Breast epithelium (tissue), 4 donors: ENCODE results near the gene CEP89. TPM values are rescaled to one million over a fixed set of nuclear protein-coding genes. Genes with fewer than 3 reads are reported as not detected.
A peak's percentile ranks its signal among the peaks of the same experiment; 100 is the strongest.
"Not testable (repeated sequence)": the region's sequence is repeated elsewhere in the genome, so short reads cannot be mapped to it uniquely, and the experiment has no call there.

Source experiments
- DNase-seq, 2 donors: peaks; one replicate each; pipeline ENCODE4 v3.0.0-alpha.2; 2019; ENCODE audit warnings: low spot score in 2 of 2
- H3K27ac ChIP-seq, 2 donors: fragments of 200-600 bp; sonication (generic) in 1 of 2; one replicate each; pipeline ENCODE4 v1.5.1; 2016 to 2019; ENCODE audit warnings: mild to moderate bottlenecking in 1 of 2
- H3K27me3 ChIP-seq, 2 donors: fragments of 200-600 bp; sonication (generic) in 1 of 2; one replicate each; pipeline versions ENCODE4 v1.5.1 to v1.6.0; 2017 to 2019; ENCODE audit warnings: control low read depth in 1 of 2, mild to moderate bottlenecking in 1 of 2
- H3K36me3 ChIP-seq: fragments of 200-600 bp; one replicate; pipeline ENCODE4 v1.5.1; 2019
- H3K4me1 ChIP-seq, 2 donors: fragments of 200-600 bp; sonication (generic); one replicate each; pipeline ENCODE4 v1.5.1; 2016 to 2019; ENCODE audit warnings: control low read depth in 1 of 2
- H3K4me3 ChIP-seq, 3 donors: fragments of 200-600 bp; sonication (generic); 1 replicate in 2 of 3; 2 replicates in 1 of 3; pipeline ENCODE4 v1.5.1; 2016 to 2019; ENCODE audit warnings: mild to moderate bottlenecking in 3 of 3, moderate library complexity in 2 of 3
- H3K9me3 ChIP-seq, 2 donors: fragments of 200-600 bp; sonication (generic) in 1 of 2; one replicate each; pipeline ENCODE4 v1.5.1; 2016 to 2019; ENCODE audit warnings: control low read depth in 1 of 2
- CTCF ChIP-seq, 3 donors: fragments of 450-650 bp; IDR thresholded peaks; one replicate each; pipeline ENCODE4 v1.5.1; 2016 to 2017; ENCODE audit warnings: antibody characterized with exemption in 3 of 3, mild to moderate bottlenecking in 3 of 3, moderate library complexity in 3 of 3
- POLR2A ChIP-seq: fragments of 450-650 bp; IDR thresholded peaks from one replicate; pipeline ENCODE4 v1.6.1; 2016; ENCODE audit warnings: antibody characterized with exemption, mild to moderate bottlenecking, moderate library complexity
- POLR2AphosphoS5 ChIP-seq, 3 donors: sonication (generic); formaldehyde crosslinking; IDR thresholded peaks; one replicate each; pipeline ENCODE4 v1.6.1; 2017; ENCODE audit warnings: antibody characterized with exemption in 3 of 3
- intact Hi-C: fragments of 100-400 bp; cut with DNase I; formaldehyde crosslinking; loops from one replicate; pipeline ENCODE4 v1.15.1; 2023; ENCODE audit warnings: low total_unique reads
- total RNA-seq, 3 donors: library from RNA; depleted of rRNA; stranded (reverse); fragments of >200 nt; gene quantifications; one replicate each; pipeline ENCODE4 v1.1.0, GENCODE V29; 2016

Gene CEP89
- total RNA-seq, 3 donors from 2014 or later: 9.3 to 17.4 (median 16.7) TPM

- intact Hi-C loops: no loop called here
- no peak overlapping the region for H3K27ac ChIP-seq
- no peak for DNase-seq
- no peaks in the 10 kb centered on the region for H3K4me1 ChIP-seq
- TF ChIP-seq CTCF (IDR thresholded peaks at IDR 0.05) (no peak), POLR2A (no peak), POLR2AphosphoS5 (IDR thresholded peaks at IDR 0.05) (no peak)
- no peaks in the 10 kb centered on the region for H3K36me3 ChIP-seq
- H3K27me3 ChIP-seq: no peaks in the 10 kb centered on the region
- H3K4me3 ChIP-seq: no peak overlapping the region
- no peaks in the 10 kb centered on the region for H3K9me3 ChIP-seq
Observed at GRCh38 chr19:32988724-32989123, 17.0 kb upstream of the CEP89 start.

- H3K4me1 ChIP-seq, H3K36me3 ChIP-seq, H3K27ac ChIP-seq, H3K9me3 ChIP-seq, H3K4me3 ChIP-seq, H3K27me3 ChIP-seq, DNase-seq, intact Hi-C loops: not testable (repeated sequence)
Observed at GRCh38 chr19:32988254-32988653, 16.5 kb upstream of the CEP89 start.

- H3K27ac ChIP-seq, H3K9me3 ChIP-seq, H3K36me3 ChIP-seq, H3K4me3 ChIP-seq, DNase-seq, H3K4me1 ChIP-seq, intact Hi-C loops, H3K27me3 ChIP-seq: not testable (repeated sequence)
Observed at GRCh38 chr19:32982488-32982887, 10.7 kb upstream of the CEP89 start.

GRCh38 chr19:32979807-32980206 is 8.0 kb upstream of the CEP89 start:
- H3K27me3 ChIP-seq, H3K36me3 ChIP-seq, H3K4me1 ChIP-seq, H3K27ac ChIP-seq, H3K9me3 ChIP-seq, DNase-seq, H3K4me3 ChIP-seq, intact Hi-C loops: not testable (repeated sequence)

GRCh38 chr19:32977813-32978212 is 6.1 kb upstream of the CEP89 start:
- intact Hi-C loops, DNase-seq, H3K4me1 ChIP-seq, H3K27me3 ChIP-seq, H3K36me3 ChIP-seq, H3K9me3 ChIP-seq, H3K4me3 ChIP-seq: not testable (repeated sequence)
- H3K27ac ChIP-seq: peak overlapping the region; percentile 64 to 73

- Histone ChIP-seq H3K4me3 (no peak overlapping the region), H3K27ac (peak overlapping the region; percentile 73 to 75), H3K36me3 (no peaks in the 10 kb centered on the region), H3K4me1 (no peaks in the 10 kb centered on the region), H3K9me3 (no peaks in the 10 kb centered on the region), H3K27me3 (no peaks in the 10 kb centered on the region)
- TF ChIP-seq POLR2AphosphoS5 (IDR thresholded peaks at IDR 0.05) (peak in 1 of 3 donors; percentile 38), CTCF (IDR thresholded peaks at IDR 0.05) (no peak)
- intact Hi-C loops: no loop called here
- peak in 1 of 2 donors; percentile 60 for DNase-seq
Observed at GRCh38 chr19:32977280-32977679, 5.5 kb upstream of the CEP89 start.

- no peaks in the 10 kb centered on the region for H3K36me3 ChIP-seq
- H3K9me3 ChIP-seq: no peaks in the 10 kb centered on the region
- peak; percentile 32 to 79 for DNase-seq
- H3K27ac ChIP-seq: peak overlapping the region; percentile 73 to 75
- H3K4me3 ChIP-seq: no peak overlapping the region
- H3K27me3 ChIP-seq: no peaks in the 10 kb centered on the region
- H3K4me1 ChIP-seq: no peaks in the 10 kb centered on the region
- intact Hi-C loops: no loop called here
- TF ChIP-seq CTCF (IDR thresholded peaks at IDR 0.05): peak; percentile 56 to 72 (median 59)
- TF ChIP-seq POLR2AphosphoS5 (IDR thresholded peaks at IDR 0.05): no peak
- TF ChIP-seq POLR2A: no peak
Observed at GRCh38 chr19:32976223-32976805, 4.6 kb upstream of the CEP89 start.
